SHP77 treated with DMSO at 0.1 percent for 48 hours (cell line): ENCODE results near the gene GRIA1.
"Not testable (repeated sequence)": the region's sequence is repeated elsewhere in the genome, so short reads cannot be mapped to it uniquely, and the experiment has no call there.

Source experiments
- DNase-seq: peaks from one replicate; lab custom pipeline; 2025; lab: John Stamatoyannopoulos, UW

GRIA1 gene

GRCh38 chr5:153719324-153719723, 228.9 kb downstream of the GRIA1 start:
- DNase-seq = no peak

DNA sequence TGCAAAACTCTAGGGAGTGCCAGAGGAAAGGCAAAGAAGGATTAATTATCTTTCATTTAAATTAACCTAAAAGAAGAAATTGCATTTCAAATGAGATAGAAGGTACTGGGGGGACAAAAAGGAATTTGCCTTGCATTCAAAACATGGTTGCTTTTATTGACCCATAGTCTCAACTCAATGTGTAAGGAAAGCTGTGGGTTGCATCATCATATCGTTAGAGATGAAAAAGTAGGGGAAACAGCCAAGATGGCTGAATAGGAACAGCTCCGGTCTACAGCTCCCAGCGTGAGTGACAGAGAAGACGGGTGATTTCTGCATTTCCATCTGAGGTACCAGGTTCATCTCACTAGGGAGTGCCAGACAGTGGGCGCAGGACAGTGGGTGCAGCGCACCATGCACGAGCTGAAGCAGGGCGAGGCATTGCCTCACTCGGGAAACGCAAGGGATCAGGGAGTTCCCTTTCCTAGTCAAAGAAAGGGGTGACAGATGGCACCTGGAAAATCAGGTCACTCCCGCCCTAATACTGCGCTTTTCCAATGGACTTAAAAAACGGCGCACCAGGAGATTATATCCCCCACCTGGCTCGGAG, 232.6 kb downstream of the GRIA1 start:
- not testable (repeated sequence) for DNase-seq

DNA sequence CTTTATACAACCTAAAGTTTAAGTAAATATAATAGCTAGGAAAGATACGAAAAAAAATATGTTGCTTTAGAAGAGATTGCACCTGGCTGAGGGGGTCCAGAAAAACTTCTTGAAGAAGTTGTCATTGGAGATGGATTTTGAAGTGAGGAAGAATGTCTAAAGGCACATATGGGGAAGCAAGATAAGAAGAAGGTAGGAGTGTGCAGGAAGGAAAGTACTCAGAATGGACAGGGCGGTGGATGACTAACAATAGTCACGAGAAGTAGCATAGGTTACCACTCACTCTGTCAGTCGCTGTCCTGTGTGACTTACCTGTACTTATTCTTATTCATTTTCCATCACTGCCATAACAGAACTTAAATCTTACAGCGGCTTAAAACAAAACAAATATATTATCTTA, 251.6 kb downstream of the GRIA1 start:
- DNase-seq = no peak

DNA sequence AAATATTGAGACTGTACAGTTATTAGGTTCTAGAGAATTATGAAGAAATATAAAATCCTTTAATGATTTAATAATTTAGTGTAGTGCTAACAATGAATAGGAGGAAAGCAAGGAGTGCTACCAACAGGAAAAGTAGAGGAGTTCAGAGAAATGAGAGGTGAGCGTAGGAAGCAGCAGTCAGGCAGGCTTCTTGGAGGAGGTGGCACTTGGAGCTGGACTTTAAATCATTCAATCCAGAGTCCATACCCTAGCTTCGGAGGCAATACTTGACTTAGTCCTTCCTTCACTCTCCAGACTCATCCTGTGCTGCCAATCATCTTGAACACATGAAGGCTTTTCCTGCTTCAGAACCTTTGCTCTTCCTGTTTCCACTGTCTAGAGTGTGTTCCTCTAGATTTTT, 254.3 kb downstream of the GRIA1 start:
- no peak for DNase-seq

- no peak for DNase-seq
These were observed 255.4 kb downstream of the GRIA1 start for GRCh38 chr5:153745778-153746395.

- no peak for DNase-seq
These were observed 256.0 kb downstream of the GRIA1 start for GRCh38 chr5:153746440-153746839.

DNA sequence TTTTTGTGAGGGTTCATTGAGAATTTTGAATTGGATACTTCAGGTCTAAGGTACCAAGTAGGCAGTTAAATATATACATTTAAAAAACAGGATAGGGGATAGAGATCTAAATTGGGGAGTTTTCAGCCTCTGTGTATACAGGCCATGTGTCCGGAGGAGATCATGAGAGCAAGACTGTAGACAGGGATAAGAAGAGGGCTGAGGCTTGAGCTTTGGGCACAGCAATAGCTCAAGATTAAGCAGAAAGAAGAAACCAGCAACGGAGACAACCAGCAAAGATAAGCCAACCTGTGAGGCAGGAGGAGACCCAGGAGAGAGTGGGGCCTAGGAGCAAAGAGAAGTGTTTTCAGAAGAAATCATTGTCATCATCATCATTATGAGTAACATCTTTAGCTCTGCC, 258.4 kb downstream of the GRIA1 start:
- DNase-seq = no peak

- DNase-seq = no peak
These were observed 259.5 kb downstream of the GRIA1 start for GRCh38 chr5:153749960-153750359.

DNA sequence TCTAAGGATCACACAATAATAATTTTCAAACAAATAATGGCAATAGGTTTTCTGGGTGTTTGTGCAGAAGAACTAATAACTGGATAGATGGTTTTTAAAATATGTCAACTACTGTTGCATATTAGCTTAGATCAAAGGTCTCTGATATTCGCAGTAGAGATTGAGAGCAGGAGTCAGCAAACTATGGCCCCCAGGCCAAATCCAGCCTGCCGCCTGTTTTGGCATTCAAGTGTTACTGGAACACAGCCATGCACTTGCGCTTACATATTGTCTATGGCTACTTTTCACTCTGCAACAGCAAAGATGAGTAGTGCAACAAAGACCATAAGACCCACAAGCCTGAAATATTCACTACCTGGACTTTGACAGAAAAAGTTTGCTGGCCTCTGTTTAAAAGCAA, 260.8 kb downstream of the GRIA1 start:
- DNase-seq = no peak

DNA sequence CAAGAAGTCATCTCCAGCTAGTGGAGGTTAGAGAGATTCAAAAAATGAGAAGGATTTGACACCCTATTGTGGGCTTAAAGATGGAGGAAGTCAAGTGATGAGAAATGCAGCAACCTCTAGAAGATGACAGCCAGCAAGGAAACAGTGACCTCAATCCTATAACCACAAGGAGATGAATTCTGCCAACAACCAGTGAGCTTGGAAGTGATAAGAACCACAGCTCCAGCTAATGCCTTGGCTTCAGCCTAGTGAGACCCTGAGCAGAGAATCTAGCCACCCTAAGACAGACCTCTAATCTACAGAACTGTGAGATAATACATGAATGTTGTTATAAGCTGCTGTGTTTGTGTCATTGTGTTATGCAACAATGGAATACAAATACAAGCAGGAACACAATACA, 262.4 kb downstream of the GRIA1 start:
- DNase-seq = no peak

DNA sequence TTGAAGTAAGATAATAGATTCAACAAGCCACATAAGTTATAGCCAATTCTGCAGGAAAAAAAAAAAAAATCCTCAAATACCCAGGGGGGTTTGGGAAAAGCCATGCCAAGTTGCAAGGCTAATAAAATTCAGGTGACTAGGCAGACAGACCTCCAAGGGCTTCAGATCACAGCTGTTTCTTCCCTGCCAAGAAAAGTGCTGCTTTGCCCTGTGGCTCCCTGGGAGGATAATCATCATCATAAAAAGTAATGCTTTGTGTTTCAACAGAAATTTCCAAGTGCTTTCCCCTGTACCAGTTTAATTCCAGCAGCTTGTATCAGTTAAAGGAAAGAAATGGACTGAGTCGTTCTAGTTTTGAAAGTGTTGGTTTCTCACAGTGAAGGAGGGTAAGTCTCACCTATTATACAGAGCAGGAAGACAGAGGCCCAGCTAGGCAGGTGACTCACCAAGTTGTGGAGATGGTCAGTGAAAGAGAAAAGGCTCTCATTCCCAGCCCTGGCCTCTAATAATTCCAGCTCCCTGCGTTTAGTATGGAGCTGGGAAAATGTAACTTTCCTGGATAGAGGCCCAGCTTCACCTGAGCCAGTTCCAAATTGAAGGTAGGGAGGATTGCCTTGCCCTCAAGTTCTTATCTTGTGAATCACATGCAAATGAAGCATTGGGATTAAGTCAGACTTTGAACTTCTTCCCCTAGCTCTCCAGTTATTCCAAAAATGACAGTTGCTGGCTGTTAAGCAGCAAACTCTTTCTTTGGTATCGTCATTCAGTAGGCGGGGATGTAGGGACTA, 263.4 kb downstream of the GRIA1 start:
- no peak for DNase-seq

DNA sequence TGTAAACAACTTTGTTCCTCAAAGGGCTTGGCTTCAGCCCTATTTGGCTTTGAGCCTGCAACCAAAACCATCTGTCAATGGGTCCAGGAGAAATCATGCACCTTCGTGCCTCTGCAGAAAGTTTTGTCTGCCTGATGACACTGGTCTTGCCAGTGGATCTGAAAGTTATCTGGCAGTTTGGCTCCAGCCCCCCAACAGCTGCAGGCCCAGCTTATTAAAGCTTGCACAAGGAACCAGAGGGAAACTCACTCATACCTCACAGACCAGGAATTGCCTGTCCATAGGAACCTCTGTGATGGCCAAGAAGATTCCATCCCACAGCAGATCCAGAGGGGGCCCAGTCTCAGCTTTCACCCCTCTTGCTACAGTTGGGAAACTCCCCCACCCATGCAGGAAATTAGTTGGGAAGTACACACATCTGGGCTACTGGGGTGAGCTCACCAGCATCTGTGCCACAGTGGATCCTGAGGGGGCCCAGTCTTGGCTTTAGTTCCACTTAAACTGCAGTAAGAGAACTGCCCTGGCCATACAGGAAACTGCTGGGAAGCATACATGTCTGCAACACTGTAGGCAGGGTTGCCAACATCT, 265.5 kb downstream of the GRIA1 start:
- DNase-seq = no peak

DNA sequence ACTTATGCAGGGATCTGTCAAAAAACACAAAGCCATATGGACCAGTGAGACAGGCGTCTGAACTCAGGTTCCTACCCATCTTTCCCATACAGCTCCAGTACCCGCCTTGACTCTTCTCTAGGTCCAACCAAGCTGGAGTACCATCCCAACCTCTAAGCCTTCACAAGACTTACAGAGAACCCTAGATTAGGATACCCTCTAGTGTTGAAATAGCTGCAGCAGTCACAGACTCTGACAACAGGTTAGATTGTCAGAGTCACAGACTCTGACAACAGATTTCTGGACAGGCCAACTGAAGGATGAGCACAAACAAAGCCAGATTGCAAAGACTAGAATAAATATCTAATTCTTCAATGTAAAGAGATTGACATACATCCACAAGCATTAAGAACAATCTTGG, 266.1 kb downstream of the GRIA1 start:
- peak; percentile 18 for DNase-seq

DNA sequence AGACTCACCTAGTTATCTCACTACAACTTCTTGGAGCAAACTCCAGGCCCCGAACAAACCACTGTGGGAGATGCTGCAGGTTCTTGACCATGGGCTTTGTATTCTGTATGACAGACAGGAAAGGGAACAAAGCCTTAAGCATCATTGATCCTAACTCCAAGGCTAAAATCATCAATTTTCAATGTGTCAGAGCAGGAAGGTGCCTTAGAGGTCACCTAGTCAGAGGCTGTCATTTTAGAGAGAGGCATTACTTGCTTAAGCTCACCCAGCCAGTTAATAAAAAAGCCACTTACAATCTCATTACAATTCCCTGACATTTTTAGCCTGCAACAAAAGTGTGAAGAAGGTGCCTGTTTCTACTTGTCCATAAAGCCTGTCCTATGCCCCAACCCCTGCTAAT, 275.5 kb downstream of the GRIA1 start:
- DNase-seq = no peak

DNA sequence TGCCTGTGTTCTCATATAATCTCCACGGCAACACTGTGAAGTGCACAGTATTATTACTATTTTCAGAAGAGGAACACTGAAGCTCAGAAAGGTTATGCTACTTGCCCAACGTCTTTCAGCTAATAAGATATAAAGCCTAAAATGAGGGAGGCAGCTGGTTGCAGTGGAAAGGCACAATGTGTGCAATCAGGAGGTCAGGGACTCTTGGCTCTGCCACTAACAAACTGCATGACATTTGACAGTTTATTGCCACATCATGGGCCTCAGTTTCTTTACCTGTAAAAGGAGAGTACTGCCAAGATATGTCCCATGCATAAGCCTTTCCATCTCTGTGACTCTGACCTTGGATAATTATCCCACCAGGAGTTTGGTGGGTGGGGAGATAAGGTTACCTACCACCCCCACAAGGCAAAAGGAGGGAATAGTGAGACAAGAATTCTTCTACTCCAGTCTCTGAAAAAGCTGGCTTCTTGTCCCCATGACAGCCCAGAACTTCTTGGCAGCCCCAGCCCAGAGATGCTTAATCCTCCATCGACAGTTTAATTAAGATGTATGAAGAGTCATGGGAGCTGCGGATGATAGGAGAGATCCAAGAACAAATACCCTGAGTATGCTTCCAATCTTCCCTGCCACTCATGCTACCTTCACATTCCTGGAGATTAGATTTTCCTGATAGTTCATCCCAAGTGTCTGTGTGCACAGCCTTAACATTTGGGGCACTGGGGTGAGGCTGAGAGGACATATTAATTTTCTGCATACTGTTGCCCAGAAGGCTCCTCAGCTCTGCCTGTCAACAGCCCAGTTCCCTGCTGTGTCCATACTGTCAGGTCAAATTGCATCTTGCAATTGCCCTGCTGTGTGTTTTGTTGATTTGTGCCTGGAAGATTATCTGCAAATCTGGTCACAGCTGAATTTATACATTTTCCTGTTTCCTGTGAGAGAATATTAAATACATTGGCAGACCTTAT, 277.0 kb downstream of the GRIA1 start:
- no peak for DNase-seq

DNA sequence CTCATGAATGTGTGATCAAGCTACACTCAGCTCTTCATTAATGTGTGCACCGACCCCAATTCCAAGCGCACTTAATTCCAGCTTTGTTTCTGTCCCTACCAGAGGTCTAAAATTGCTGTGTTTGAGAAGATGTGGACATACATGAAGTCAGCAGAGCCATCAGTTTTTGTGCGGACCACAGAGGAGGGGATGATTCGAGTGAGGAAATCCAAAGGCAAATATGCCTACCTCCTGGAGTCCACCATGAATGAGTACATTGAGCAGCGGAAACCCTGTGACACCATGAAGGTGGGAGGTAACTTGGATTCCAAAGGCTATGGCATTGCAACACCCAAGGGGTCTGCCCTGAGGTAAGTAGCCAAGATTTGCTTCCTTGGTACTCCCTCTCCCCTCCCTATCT, 279.6 kb downstream of the GRIA1 start:
- DNase-seq = no peak

GRCh38 chr5:153774686-153775085, 284.2 kb downstream of the GRIA1 start:
- no peak for DNase-seq

DNA sequence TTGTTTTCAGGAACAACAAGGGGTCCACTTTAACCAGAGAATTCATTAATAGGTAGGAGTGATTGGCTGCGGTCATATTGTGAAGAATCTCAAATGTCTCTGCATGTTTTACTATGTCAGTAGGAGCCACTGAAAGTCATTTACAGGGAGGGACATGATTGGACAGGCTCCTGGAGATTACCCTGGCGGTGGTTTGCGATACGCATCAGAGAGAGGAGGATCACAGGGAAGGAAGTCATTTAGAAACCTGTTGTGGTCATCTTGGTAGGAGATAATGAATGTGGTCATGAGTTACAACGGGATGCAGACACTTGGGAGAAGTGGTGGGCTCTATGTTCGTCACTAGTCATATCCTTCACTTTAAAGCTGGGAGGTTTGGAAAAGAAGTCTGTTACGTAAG, 285.5 kb downstream of the GRIA1 start:
- no peak for DNase-seq

- DNase-seq = no peak
These were observed 287.5 kb downstream of the GRIA1 start for GRCh38 chr5:153777681-153778581.

GRCh38 chr5:153779836-153780235, 289.4 kb downstream of the GRIA1 start:
- DNase-seq = no peak
